NCI-H187 (cell line): ENCODE results near the gene LRRC32.

Experiments used
- DNase-seq, 2 experiments: peaks; one replicate each; lab custom pipeline; 2025; lab: John Stamatoyannopoulos, UW

LRRC32 gene

DNA sequence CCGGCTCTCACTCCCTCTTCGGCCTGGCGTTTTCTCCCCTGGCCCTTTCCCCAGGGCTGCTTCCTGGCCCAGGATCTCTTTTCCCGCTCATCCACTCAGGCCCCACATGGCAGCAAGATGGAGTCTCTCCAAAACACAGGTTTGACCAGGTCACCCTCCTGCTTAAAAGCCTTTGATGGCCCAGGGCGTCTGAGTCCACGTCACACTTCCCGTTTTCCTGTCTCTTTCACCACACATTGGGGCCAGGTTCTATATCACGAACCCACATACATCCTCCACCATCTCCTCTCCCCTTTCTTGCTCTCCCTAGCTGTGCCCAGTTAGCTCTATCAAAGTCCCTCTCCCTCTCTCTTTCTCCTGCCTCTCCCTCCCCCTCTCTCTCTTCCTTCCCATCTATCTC lies 7.8 kb upstream of the LRRC32 start:
- no peak for DNase-seq

DNA sequence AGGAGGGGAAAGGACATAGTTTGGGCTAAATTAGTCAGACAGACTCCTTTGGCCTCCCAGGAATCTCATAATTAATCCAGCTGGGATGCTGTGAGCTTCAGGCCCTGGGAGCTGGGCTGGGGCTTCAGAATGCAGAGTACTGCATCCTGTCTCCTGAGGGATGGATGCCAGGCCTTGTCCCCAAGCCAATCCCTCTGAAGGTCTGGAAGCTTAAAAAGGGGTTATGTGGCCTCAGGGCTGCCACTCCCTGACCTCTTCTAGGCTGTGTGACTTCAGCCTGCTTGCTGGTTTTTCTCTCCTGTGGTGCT lies 6.9 kb upstream of the LRRC32 start:
- no peak for DNase-seq

GRCh38 chr11:76676636-76677457 lies 6.3 kb upstream of the LRRC32 start:
- no peak for DNase-seq

- DNase-seq: peak; percentile 26 to 86
Observed at GRCh38 chr11:76674517-76675400, 4.2 kb upstream of the LRRC32 start.

DNA sequence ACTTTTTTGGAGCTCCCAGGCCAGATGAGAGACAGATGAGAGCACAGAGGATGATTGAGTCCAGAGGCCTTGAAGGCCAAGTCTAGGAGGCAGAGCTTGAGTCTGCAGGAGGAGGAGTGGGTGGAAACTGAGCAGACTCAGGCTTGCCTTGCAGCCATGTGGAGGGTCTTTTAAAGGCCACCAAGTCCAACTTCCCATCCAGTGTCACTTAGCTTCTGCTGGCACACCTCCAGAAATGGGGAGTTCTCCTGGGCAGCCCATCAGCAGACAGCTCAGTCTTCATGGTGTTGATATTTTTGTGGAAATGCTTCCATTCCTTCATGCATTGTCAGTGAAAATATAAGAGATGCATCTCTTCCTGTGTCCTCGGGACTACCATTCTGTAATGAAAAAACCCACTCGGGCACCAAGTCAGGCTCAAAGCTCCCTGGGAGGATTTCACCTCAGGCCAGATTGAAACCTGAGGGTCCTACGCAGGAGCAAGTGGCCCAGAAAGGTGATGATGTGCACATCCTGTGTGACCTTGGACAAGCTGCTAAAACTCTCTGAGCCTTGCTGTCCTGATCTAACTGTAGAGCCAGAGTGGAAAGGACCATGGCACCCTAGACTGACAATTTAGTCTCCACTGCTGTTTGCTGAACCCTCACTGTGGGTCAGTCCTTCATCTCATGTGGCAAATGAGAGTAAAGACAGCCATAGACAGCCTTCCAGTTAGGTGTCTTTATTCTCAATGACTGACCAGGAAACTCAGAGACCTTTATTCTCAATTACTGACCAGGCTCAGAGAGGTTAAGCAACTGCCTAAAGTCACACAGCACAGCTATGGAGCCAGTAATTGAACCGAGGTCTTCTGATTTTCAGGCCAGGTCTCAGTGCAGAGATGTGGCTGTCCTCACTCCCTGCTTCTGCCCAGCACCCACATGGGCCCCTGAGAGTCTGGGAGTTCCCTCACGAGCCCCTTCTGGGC lies 2.9 kb upstream of the LRRC32 start:
- no peak for DNase-seq

DNA sequence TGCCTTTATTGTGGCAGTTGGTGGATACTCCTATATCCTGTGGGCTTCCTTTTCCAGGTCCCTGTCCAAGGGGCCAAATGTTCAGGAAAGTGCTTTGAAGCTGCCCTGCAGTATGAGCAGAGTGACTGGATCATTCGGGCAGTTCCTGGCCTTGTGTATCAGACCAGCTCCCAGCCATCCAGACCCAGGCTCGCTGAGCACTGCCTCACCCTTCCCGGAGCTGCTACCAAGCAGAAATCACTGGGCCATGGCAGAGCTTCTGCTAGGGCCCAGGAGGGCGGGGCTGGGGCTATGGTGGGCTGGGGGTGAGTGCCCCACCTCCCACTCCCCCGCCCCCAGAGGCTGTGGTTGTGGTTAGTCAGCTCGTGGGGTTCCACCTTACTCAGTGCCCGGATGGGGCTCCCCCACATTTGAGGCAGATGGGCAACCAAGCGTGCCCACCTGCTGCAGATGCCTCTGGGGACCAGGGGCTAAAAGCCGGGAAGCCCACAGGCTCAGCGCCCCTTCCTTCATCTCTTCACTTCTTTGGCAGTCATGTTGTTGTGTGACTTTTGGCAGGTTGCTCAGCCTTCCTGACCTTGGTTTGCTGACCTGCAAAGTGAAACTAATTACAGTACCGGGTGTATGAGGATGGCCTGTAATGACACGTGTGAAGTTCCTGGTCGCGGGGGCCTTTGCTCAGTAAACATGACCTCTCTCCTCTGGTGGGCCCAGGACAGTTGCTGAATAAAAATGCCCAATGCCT lies 2.1 kb upstream of the LRRC32 start:
- no peak for DNase-seq

GRCh38 chr11:76671626-76672309 lies 1.2 kb upstream of the LRRC32 start:
- no peak for DNase-seq

DNA sequence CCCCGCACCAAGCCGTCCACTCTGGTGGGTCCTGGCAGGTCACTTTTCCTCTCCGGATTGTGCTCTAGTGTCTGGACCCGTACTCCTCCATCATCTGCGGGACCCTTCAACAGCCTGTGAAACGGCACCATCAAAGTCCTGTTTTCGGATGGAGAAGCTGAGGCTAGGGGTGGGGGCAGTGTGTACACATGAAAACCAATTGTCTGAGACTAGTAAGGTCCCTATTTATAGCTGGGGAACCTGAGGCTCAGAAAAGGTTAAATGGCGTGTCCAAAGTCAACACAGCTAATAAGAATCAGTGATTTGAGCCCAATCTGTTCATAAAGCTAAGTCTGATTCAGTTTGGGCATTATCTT lies 668 bp upstream of the LRRC32 start:
- DNase-seq: no peak

GRCh38 chr11:76669901-76670484 lies 554 bp downstream of the LRRC32 start:
- DNase-seq: no peak

- DNase-seq: no peak
Observed at GRCh38 chr11:76668362-76669155, 2.0 kb downstream of the LRRC32 start.

DNA sequence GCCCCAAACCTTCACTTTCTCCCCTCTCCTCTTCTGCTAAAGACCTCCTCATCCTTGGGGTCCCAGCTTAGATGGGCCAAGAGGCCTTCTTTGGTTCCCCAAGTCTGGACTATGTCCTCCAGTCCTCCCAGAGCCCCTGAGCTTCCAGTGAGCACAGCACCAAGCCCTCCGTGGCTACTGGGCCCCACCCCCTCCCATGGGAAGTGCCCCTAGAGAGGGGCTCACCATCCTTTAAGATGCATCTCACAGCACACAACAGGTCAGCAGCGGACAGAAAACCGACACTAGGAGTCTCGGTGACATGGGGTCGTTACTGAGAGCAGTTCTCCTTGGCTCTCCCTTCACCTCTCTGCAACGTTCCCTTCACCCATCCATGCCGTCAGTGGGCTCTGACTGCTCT lies 2.7 kb downstream of the LRRC32 start:
- DNase-seq: no peak

DNA sequence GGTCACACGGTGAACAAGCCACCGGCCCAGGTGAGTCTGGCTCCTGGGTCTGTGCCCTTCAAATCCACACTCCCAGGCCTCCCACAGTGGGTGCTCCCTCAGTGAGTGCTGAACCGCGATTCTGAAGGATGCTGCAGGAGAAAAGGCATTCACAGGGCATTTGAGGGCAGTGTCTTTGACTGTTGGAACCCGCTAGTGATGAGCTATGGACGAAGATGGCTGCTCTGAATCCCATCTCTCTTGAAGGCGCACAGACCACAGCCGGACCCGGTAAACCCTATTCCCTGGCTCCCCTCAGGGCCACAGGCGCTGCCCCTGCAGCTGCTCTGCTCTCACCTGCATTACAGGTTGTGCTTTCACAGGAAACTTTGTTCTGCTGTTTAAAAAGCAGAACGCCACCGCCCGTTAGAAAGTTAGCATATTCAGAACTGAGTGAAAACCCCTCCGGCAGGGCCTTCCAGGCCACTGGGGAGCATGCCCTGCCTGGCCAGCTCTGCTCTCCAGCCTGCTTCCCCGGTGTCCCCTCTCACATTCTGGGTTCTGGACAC lies 3.2 kb downstream of the LRRC32 start:
- no peak for DNase-seq

GRCh38 chr11:76666830-76667229 lies 3.7 kb downstream of the LRRC32 start:
- no peak for DNase-seq

DNA sequence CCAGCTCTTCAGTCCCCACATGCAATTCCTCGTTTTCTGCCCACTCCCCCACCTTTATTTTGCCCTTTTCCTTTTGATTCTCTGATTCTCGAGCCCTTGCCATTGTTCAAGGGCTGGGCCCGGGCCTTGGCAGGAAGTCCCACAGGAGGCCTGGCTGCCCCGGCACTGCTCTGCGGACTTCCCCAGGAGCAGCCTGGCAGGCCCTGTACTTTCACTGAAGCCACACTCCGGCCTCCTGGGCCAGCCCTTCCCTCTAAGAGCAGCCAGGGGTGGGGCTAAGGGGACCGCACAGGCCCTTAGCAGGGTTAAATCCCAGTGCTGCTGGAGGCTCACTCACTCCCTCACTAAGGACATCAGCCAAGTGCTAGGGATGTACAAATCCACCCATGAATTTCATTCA lies 4.1 kb downstream of the LRRC32 start:
- DNase-seq: no peak

GRCh38 chr11:76665921-76666351 lies 4.6 kb downstream of the LRRC32 start:
- no peak for DNase-seq

DNA sequence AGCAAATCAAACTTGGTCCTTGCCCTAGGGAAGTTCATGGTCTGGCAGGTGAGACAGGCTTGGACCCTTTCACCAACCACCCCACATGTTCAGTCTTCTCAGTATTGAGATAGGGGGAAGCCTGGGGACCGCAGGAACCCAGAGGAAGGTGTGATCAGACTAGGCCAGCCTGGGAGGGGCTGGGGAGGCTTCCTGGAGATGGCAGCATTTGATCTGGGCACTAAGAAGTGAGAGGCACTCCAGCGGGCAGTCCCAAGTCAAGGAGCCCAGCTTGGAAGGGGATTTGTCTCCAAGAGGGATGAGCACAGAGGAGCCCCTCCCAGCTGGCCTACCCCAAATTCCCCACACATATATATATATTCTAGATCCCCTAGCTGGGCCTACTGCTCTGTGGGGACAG lies 5.4 kb downstream of the LRRC32 start:
- DNase-seq: no peak

- no peak for DNase-seq
Observed at GRCh38 chr11:76664578-76665061, 5.9 kb downstream of the LRRC32 start.

GRCh38 chr11:76663912-76664440 lies 6.6 kb downstream of the LRRC32 start:
- no peak for DNase-seq

- DNase-seq: no peak
Observed at GRCh38 chr11:76663486-76663810, 7.1 kb downstream of the LRRC32 start.
